ENCODE measurements around the gene UBQLN1. TPM values are rescaled to one million over a fixed set of nuclear protein-coding genes. Genes with fewer than 3 reads are reported as not detected.
"Not testable (repeated sequence)": the region's sequence is repeated elsewhere in the genome, so short reads cannot be mapped to it uniquely, and the experiment has no call there.

The UBQLN1 gene
- polyA plus RNA-seq, 1 of the 3 experiments (the other 2 are of a cell fraction), result 60.3 TPM

GRCh38 chr9:83617299-83617698, 90.5 kb downstream of the UBQLN1 start (continued):
- TF ChIP-seq CTCF (IDR thresholded peaks at IDR 0.05), result no peak
- no peak for TF ChIP-seq TCF12 (IDR thresholded peaks at IDR 0.05)

GRCh38 chr9:83613298-83613697, 94.5 kb downstream of the UBQLN1 start:
- H3K79me2 ChIP-seq (ENCODE audit: insufficient read depth); H2AFZ ChIP-seq (ENCODE audit: low read depth); POLR2A ChIA-PET; H3K4me2 ChIP-seq; H3K27me3 ChIP-seq (ENCODE audit: insufficient read depth); H3K27ac ChIP-seq (ENCODE audit: low read depth in 2 of 2, low read length in 1 of 2); DNase-seq; H3K4me1 ChIP-seq (ENCODE audit: control insufficient read depth in 1 of 2, insufficient read depth in 2 of 2, low read depth in 1 of 2, low read length in 1 of 2); H4K20me1 ChIP-seq (ENCODE audit: insufficient read depth); H3K9ac ChIP-seq; H3K36me3 ChIP-seq (replicated peaks in 1 of 2; ENCODE audit: control insufficient read depth in 1 of 2, insufficient read depth in 2 of 2, low read length in 1 of 2); H3K4me3 ChIP-seq (ENCODE audit: low read depth in 2 of 2, low read length in 1 of 2); H3K9me3 ChIP-seq; H3K9me2 ChIP-seq; H3F3A ChIP-seq (replicated peaks; ENCODE audit: insufficient read depth): not testable (repeated sequence)
- 77% methylated on average over 3 of the region's 3 CpGs for WGBS (ENCODE audit: low lambda C conversion rate)
- CTCF ChIA-PET, result interaction anchor here (1.5 kb wide), 1 partner anchor 10 kb away, joined by 5 read pairs; the partner anchor contains the start of gene IDNK

Other genes with a start within 250 kb of the UBQLN1 start
- gene FRMD3, start 169.6 kb downstream of the UBQLN1 start, polyA plus RNA-seq (2012; rRNA removed), result 0.89 and 1.3 TPM in 2 replicates
- 4.2 and 4.9 TPM in 2 replicates for gene IDNK, start 84.8 kb downstream of the UBQLN1 start, polyA plus RNA-seq (2012; rRNA removed)
- gene GKAP1, start 109.8 kb upstream of the UBQLN1 start, polyA plus RNA-seq (2012; rRNA removed), result 1.7 and 1.8 TPM in 2 replicates
- 0.78 and 0.81 TPM in 2 replicates for gene KIF27, start 213.5 kb upstream of the UBQLN1 start, polyA plus RNA-seq (2012; rRNA removed)